ENCODE measurements around the gene ACSL1. TPM values are rescaled to one million over a fixed set of nuclear protein-coding genes. Genes with fewer than 3 reads are reported as not detected.

The ACSL1 gene
- total RNA-seq, 2 experiments from 2014 or later = 24.3 to 32.9 TPM

DNA sequence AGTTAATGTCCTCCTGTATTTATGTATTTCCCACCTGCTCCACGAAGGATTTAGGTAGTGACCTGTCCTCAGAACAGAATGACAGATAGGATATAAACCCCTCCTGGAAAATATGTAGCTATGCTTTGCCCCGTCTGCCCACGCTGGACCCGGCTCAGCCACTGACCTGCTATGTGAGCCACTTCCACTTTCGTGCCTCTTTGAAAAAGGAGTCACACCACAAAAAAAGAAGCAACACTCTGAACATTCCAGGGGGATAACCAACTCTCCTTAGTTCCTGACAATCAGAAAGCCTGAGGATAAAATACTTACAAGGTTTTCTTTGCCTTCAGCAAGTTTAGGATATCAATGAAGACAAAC, 11.1 kb downstream of the ACSL1 start:
- H3K27ac ChIP-seq (ENCODE audit: low read depth, low read length, poor library complexity, severe bottlenecking) = peak overlapping the region; percentile 84
- H3K9me3 ChIP-seq (ENCODE audit: low read length) = no peaks in the 10 kb centered on the region
- peak overlapping the region; percentile 49 for H3K4me3 ChIP-seq (ENCODE audit: low read depth, low read length, poor library complexity, severe bottlenecking)
- H4K20me1 ChIP-seq (ENCODE audit: insufficient read depth, low read length) = peaks cover 23% of the 10 kb centered on the region; the same call in 1 of the 2 replicates
- H3K4me2 ChIP-seq (ENCODE audit: low read length) = peak overlapping the region; percentile 81
- H3K79me2 ChIP-seq (ENCODE audit: insufficient read depth, low read depth, low read length) = peaks cover 87% of the 10 kb centered on the region
- no peaks in the 10 kb centered on the region for H3K36me3 ChIP-seq (ENCODE audit: insufficient read depth, low read length)
- H3K9me2 ChIP-seq (ENCODE audit: insufficient read depth, low read length) = no peaks in the 10 kb centered on the region
- ChIA-PET CTCF (ENCODE audit: unreplicated experiment) (interaction anchor here (1.8 kb wide), 1 partner anchor 9 kb away, joined by 4 read pairs; no protein-coding TSS in a partner anchor), POLR2A (interaction anchor here (0.7 to 1.9 kb wide), 6 partner anchors 10 to 790 kb away, joined by 3 to 10 read pairs (median 4); partner anchors contain the start of gene CENPU)
- peaks cover 66% of the 10 kb centered on the region for H3K4me1 ChIP-seq (ENCODE audit: insufficient read depth, low read length, poor library complexity, severe bottlenecking)
- no peak for TF ChIP-seq EZH2phosphoT487 (IDR thresholded peaks at IDR 0.05; ENCODE audit: borderline replicate concordance, low read depth, low read length)
- TF ChIP-seq, protein P1, sequence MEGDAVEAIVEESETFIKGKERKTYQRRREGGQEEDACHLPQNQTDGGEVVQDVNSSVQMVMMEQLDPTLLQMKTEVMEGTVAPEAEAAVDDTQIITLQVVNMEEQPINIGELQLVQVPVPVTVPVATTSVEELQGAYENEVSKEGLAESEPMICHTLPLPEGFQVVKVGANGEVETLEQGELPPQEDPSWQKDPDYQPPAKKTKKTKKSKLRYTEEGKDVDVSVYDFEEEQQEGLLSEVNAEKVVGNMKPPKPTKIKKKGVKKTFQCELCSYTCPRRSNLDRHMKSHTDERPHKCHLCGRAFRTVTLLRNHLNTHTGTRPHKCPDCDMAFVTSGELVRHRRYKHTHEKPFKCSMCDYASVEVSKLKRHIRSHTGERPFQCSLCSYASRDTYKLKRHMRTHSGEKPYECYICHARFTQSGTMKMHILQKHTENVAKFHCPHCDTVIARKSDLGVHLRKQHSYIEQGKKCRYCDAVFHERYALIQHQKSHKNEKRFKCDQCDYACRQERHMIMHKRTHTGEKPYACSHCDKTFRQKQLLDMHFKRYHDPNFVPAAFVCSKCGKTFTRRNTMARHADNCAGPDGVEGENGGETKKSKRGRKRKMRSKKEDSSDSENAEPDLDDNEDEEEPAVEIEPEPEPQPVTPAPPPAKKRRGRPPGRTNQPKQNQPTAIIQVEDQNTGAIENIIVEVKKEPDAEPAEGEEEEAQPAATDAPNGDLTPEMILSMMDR (conservative IDR thresholded peaks at IDR 0.05; ENCODE audit: low read length) = no peak
- no TSS peak for BruUV-seq (replicated peaks)
- H2AFZ ChIP-seq (ENCODE audit: low read length) = no peak overlapping the region; the same call in 1 of the 2 replicates
- no peak for DNase-seq (ENCODE audit: low spot score)
- intact Hi-C loops (cut with micrococcal nuclease; ENCODE audit: unreplicated experiment) = loop anchor here (1.0 to 10.0 kb wide), 5 partner anchors 10 to 580 kb away; partner anchors contain the start of genes ANKRD37, IRF2 and LRP2BP

DNA sequence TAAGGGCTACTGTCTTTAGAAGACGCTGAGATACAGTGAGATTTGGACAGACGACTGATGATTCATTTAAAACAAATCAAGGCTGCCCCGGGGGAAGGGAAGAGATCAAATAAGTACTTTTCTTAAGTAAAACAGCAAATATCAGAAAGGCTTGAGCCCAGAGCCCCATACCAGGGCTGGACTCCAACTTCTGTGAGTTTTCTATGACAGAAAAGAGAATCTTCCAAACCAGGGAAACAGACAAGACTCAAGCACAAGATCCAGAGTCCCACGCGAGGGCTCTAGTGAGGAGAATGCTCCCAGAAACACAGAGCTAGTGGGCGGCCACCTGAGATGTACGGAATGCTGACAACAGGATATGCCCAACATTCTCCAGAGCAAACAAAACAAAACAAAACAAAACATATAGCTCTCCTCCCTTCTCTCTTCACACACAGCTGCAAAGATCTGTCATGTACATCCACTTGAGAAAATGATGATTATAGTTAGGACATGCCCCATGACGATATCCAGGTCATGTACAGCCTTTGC, 13.1 kb downstream of the ACSL1 start:
- Histone ChIP-seq H3K4me3 (ENCODE audit: low read depth, low read length, poor library complexity, severe bottlenecking) (no peak overlapping the region), H3K9me2 (ENCODE audit: insufficient read depth, low read length) (no peaks in the 10 kb centered on the region), H3K36me3 (ENCODE audit: insufficient read depth, low read length) (no peaks in the 10 kb centered on the region), H3K4me2 (ENCODE audit: low read length) (no peak overlapping the region), H4K20me1 (ENCODE audit: insufficient read depth, low read length) (peaks cover 23% of the 10 kb centered on the region; the same call in 1 of the 2 replicates), H3K27ac (ENCODE audit: low read depth, low read length, poor library complexity, severe bottlenecking) (no peak overlapping the region), H3K9me3 (ENCODE audit: low read length) (no peaks in the 10 kb centered on the region), H2AFZ (ENCODE audit: low read length) (no peak overlapping the region), H3K4me1 (ENCODE audit: insufficient read depth, low read length, poor library complexity, severe bottlenecking) (peaks cover 47% of the 10 kb centered on the region), H3K79me2 (ENCODE audit: insufficient read depth, low read depth, low read length) (peaks cover 70% of the 10 kb centered on the region)
- DNase-seq (ENCODE audit: low spot score) = no peak
- ChIA-PET CTCF (ENCODE audit: unreplicated experiment) (no interaction called here), POLR2A (interaction anchor here (0.6 to 0.7 kb wide), 2 partner anchors 166 to 380 kb away, joined by 3 read pairs; no protein-coding TSS in a partner anchor)
- intact Hi-C loops (cut with micrococcal nuclease; ENCODE audit: unreplicated experiment) = loop anchor here (10.0 kb wide), 1 partner anchor 582 kb away; the partner anchor contains the start of genes ANKRD37 and LRP2BP
- no TSS peak for BruUV-seq (replicated peaks)
- TF ChIP-seq, protein P1 (conservative IDR thresholded peaks at IDR 0.05; ENCODE audit: low read length) = no peak
- TF ChIP-seq EZH2phosphoT487 (IDR thresholded peaks at IDR 0.05; ENCODE audit: borderline replicate concordance, low read depth, low read length) = no peak

DNA sequence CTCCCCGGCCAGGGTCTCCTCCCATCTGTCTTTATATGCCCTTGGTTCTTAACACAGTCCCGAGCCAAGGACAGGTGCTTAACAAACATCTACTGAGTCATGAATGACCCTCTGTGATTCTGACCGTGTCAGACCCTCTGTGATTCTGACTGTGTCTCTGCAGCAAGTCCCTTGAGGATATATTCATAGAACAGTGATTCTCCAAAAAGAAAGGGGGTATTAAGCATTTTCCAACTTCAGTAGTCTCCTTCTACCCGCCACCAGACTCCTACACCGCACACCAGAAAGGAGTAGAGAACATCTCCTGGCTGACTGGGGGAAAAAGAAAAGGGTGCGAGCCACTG, 13.6 kb downstream of the ACSL1 start:
- Histone ChIP-seq H4K20me1 (ENCODE audit: insufficient read depth, low read length) (peaks cover 23% of the 10 kb centered on the region; the same call in 1 of the 2 replicates), H3K9me3 (ENCODE audit: low read length) (no peaks in the 10 kb centered on the region), H3K4me3 (ENCODE audit: low read depth, low read length, poor library complexity, severe bottlenecking) (no peak overlapping the region), H3K79me2 (ENCODE audit: insufficient read depth, low read depth, low read length) (peaks cover 65% of the 10 kb centered on the region), H3K27ac (ENCODE audit: low read depth, low read length, poor library complexity, severe bottlenecking) (no peak overlapping the region), H3K4me2 (ENCODE audit: low read length) (no peak overlapping the region), H3K36me3 (ENCODE audit: insufficient read depth, low read length) (no peaks in the 10 kb centered on the region), H2AFZ (ENCODE audit: low read length) (no peak overlapping the region), H3K4me1 (ENCODE audit: insufficient read depth, low read length, poor library complexity, severe bottlenecking) (peaks cover 41% of the 10 kb centered on the region), H3K9me2 (ENCODE audit: insufficient read depth, low read length) (no peaks in the 10 kb centered on the region)
- BruUV-seq (replicated peaks) = no TSS peak
- ChIA-PET POLR2A (no interaction called here), CTCF (ENCODE audit: unreplicated experiment) (no interaction called here)
- DNase-seq (ENCODE audit: low spot score) = no peak
- no peak for TF ChIP-seq EZH2phosphoT487 (IDR thresholded peaks at IDR 0.05; ENCODE audit: borderline replicate concordance, low read depth, low read length)
- TF ChIP-seq, protein P1 (conservative IDR thresholded peaks at IDR 0.05; ENCODE audit: low read length) = no peak
- intact Hi-C loops (cut with micrococcal nuclease; ENCODE audit: unreplicated experiment) = loop anchor here (10.0 kb wide), 1 partner anchor 583 kb away; the partner anchor contains the start of genes ANKRD37 and LRP2BP

Measured in OCI-LY7 (cell line).